Endothelial cell of umbilical vein (primary cell): ENCODE data around the gene ANKS1B.

Source experiments
- CTCF ChIP-seq, 2 donors: IDR thresholded peaks; 1 replicate in 1 of 2; 2 replicates in 1 of 2; pipeline ENCODE4 v1.5.1; 2011; ENCODE audit warnings: low read length in 2 of 2, mild to moderate bottlenecking in 2 of 2, moderate library complexity in 2 of 2, control low read depth in 1 of 2, inconsistent platforms in 1 of 2, low read depth in 1 of 2; ENCODE audit not compliant: insufficient read depth in 1 of 2; ENCODE audit errors: extremely low read depth in 1 of 2
- EZH2 ChIP-seq: IDR thresholded peaks from 2 replicates; pipeline ENCODE4 v1.6.1; 2012; ENCODE audit warnings: borderline replicate concordance, low read depth, mild to moderate bottlenecking, moderate library complexity, low read length, inconsistent platforms; ENCODE audit not compliant: severe bottlenecking
- FOS ChIP-seq: IDR thresholded peaks from 2 replicates; pipeline ENCODE4 v1.6.1; 2011; ENCODE audit warnings: mild to moderate bottlenecking, low read length, moderate library complexity, borderline replicate concordance; ENCODE audit not compliant: insufficient read depth
- GATA2 ChIP-seq: IDR thresholded peaks from 2 replicates; pipeline ENCODE4 v1.7.0; 2011; ENCODE audit warnings: low read depth, mild to moderate bottlenecking, moderate library complexity, mixed read lengths, low read length; ENCODE audit not compliant: insufficient read length, insufficient read depth
- MYC ChIP-seq: IDR thresholded peaks from one replicate; pipeline ENCODE4 v1.6.1; 2011; ENCODE audit warnings: mild to moderate bottlenecking, low read depth, low read length
- POLR2A ChIP-seq: IDR thresholded peaks from 2 replicates; pipeline ENCODE4 v1.6.1; 2012; ENCODE audit warnings: low read depth, mild to moderate bottlenecking, control low read depth, low read length
- POLR2AphosphoS5 ChIP-seq: IDR thresholded peaks from 2 replicates; pipeline ENCODE4 v1.6.1; 2012; ENCODE audit warnings: low read depth, mild to moderate bottlenecking, control low read depth, low read length, moderate library complexity; ENCODE audit not compliant: insufficient read depth

- TF ChIP-seq CTCF (IDR thresholded peaks at IDR 0.05; ENCODE audit: extremely low read depth in 1 of 2, insufficient read depth in 1 of 2, low read depth in 1 of 2, low read length in 2 of 2) (no peak), POLR2A (no peak), EZH2 (no peak), GATA2 (no peak), MYC (no peak), POLR2AphosphoS5 (no peak), FOS (no peak)
These were observed 610.7 kb downstream of the ANKS1B start for GRCh38 chr12:99374023-99374422.
